ENCODE measurements around the gene FLRT2.

- TF ChIP-seq CTCF (IDR thresholded peaks at IDR 0.05) (no peak), POLR2A (IDR thresholded peaks at IDR 0.05; ENCODE audit: low read depth) (no peak), EP300 (IDR thresholded peaks at IDR 0.05) (no peak)
These were observed 45.6 kb downstream of the FLRT2 start for GRCh38 chr14:85575617-85575898.
